BLaER1 treated with 17β-estradiol and CSF1 and Interleukin-3, amounts not matched to agents 10 nM and 100 nM (cell line): ENCODE data around the gene HM13.
"Not testable (repeated sequence)": the region's sequence is repeated elsewhere in the genome, so short reads cannot be mapped to it uniquely, and the experiment has no call there.

Experiments used
- H3K27ac ChIP-seq, 11 experiments: shearing (Covaris generic); formaldehyde crosslinking; 2 replicates each; pipeline ENCODE4 v1.8.1; 2022
- H3K27me3 ChIP-seq, 11 experiments: shearing (Covaris generic); formaldehyde crosslinking; 2 replicates each; pipeline ENCODE4 v1.8.1; 2022
- H3K36me3 ChIP-seq, 11 experiments: shearing (Covaris generic); formaldehyde crosslinking; 2 replicates each; pipeline ENCODE4 v1.8.1; 2022
- H3K4me1 ChIP-seq, 10 experiments: shearing (Covaris generic); formaldehyde crosslinking; 2 replicates each; pipeline ENCODE4 v1.8.1; 2022
- H3K4me2 ChIP-seq, 11 experiments: shearing (Covaris generic); formaldehyde crosslinking; 2 replicates each; pipeline ENCODE4 v1.8.1; 2022
- H3K4me3 ChIP-seq, 10 experiments: shearing (Covaris generic); formaldehyde crosslinking; 2 replicates each; pipeline ENCODE4 v1.8.1; 2022
- H3K9ac ChIP-seq, 11 experiments: shearing (Covaris generic); formaldehyde crosslinking; 2 replicates each; pipeline ENCODE4 v1.8.1; 2022
- H3K9me3 ChIP-seq, 11 experiments: shearing (Covaris generic); formaldehyde crosslinking; replicated peaks in 1 of 11; 2 replicates each; pipeline ENCODE4 v1.8.1; 2022
- H4K20me1 ChIP-seq, 11 experiments: shearing (Covaris generic); formaldehyde crosslinking; 2 replicates each; pipeline ENCODE4 v1.8.1; 2022
- Cebpa-rat ChIP-seq, 11 experiments: shearing (Covaris generic); IDR thresholded peaks; 2 replicates each; pipeline ENCODE4 v1.8.1; 2022

Gene HM13

DNA sequence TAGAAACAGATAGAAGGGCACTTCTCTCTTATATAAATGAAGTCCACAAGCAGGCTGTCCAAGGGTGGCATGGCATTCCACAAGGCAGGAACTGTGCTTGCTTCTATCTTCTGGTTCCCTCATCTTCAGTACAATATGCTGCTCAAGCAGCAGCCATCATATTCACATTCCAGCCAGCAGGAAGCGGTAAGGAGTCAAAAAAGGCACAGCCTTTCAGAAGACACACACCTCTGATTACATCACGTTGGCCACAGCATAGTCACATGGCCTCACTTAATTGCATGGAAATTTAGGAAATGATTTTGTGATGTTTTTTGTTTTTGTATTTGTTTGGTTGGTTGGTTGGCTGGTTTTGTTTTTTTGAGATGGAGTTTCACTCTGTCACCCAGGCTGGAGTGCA, 20.1 kb upstream of the HM13 start:
- H3K9me3 ChIP-seq: no peaks in the 10 kb centered on the region; a peak in 1 of 22 replicates
- no peak for TF ChIP-seq Cebpa-rat (IDR thresholded peaks at IDR 0.05)
- H3K4me1 ChIP-seq: peaks cover 0 to 8% (median 0%) of the 10 kb centered on the region in 10 experiments; a peak in 2 of 20 replicates
- H3K27me3 ChIP-seq: no peaks in the 10 kb centered on the region
- H3K4me3 ChIP-seq: no peak overlapping the region
- no peak overlapping the region for H3K9ac ChIP-seq
- H3K36me3 ChIP-seq: no peaks in the 10 kb centered on the region
- no peak overlapping the region for H3K4me2 ChIP-seq
- H3K27ac ChIP-seq: no peak overlapping the region
- no peaks in the 10 kb centered on the region for H4K20me1 ChIP-seq

- H3K9ac ChIP-seq: no peak overlapping the region
- no peak overlapping the region for H3K4me2 ChIP-seq
- no peaks in the 10 kb centered on the region for H3K27me3 ChIP-seq
- H3K27ac ChIP-seq: no peak overlapping the region
- no peak overlapping the region for H3K4me3 ChIP-seq
- TF ChIP-seq Cebpa-rat (IDR thresholded peaks at IDR 0.05): no peak
- H4K20me1 ChIP-seq: no peaks in the 10 kb centered on the region
- no peaks in the 10 kb centered on the region for H3K36me3 ChIP-seq
- peaks cover 0 to 8% (median 0%) of the 10 kb centered on the region in 10 experiments; a peak in 2 of 20 replicates for H3K4me1 ChIP-seq
- no peaks in the 10 kb centered on the region; a peak in 1 of 22 replicates for H3K9me3 ChIP-seq
These were observed 17.4 kb upstream of the HM13 start for GRCh38 chr20:31496761-31497295.

DNA sequence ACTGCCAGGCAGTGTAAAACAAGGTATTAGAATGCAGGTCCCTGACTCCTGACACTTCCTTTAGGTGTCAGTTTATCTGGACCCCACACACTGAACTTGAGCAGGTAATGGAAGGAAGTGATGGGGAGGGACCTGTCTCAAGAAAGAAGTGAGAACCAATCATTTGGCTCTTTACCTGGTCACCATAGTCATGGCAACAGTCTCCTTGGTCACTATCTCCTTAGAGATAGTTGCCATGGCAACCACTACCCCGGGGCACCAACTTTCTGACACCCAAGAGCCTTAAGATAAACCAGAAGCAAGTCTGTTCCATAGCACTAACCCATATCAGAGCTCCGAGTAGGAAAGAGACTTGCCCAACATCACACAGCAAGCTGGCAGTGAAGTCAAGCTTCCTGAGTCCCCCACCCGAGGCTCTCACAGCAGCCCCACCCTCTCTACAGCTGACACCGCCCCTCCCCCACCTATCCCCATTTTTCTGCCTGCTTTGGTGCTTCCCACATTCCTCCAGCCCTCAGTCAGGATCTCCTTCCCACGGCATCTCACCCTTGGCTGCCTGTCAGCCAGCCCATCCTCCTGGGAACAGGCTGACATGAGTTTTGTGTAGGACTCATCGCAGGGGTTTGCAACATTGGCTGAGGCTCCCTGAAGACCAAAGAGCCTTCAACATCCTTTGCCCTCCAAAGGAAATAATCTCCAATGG, 16.3 kb upstream of the HM13 start:
- Histone ChIP-seq H3K27ac (no peak overlapping the region), H3K4me2 (no peak overlapping the region)

GRCh38 chr20:31500527-31500926, 13.7 kb upstream of the HM13 start:
- no peaks in the 10 kb centered on the region for H3K27me3 ChIP-seq
- H3K9me3 ChIP-seq: no peaks in the 10 kb centered on the region
- no peak for TF ChIP-seq Cebpa-rat (IDR thresholded peaks at IDR 0.05)
- H3K36me3 ChIP-seq: no peaks in the 10 kb centered on the region
- no peak overlapping the region for H3K27ac ChIP-seq
- H4K20me1 ChIP-seq: no peaks in the 10 kb centered on the region
- no peak overlapping the region for H3K4me3 ChIP-seq
- no peak overlapping the region for H3K9ac ChIP-seq
- H3K4me2 ChIP-seq: no peak overlapping the region
- H3K4me1 ChIP-seq: no peaks in the 10 kb centered on the region; a peak in 2 of 20 replicates

More for the DNA sequence above, 16.3 kb upstream of the HM13 start:
- no peaks in the 10 kb centered on the region for H3K27me3 ChIP-seq
- H3K9ac ChIP-seq: no peak overlapping the region
- H3K4me3 ChIP-seq: no peak overlapping the region
- no peaks in the 10 kb centered on the region for H4K20me1 ChIP-seq
- H3K9me3 ChIP-seq: no peaks in the 10 kb centered on the region; a peak in 1 of 22 replicates
- H3K36me3 ChIP-seq: no peaks in the 10 kb centered on the region
- TF ChIP-seq Cebpa-rat (IDR thresholded peaks at IDR 0.05): no peak
- H3K4me1 ChIP-seq: peaks cover 0 to 2% (median 0%) of the 10 kb centered on the region in 10 experiments; a peak in 1 of 20 replicates

DNA sequence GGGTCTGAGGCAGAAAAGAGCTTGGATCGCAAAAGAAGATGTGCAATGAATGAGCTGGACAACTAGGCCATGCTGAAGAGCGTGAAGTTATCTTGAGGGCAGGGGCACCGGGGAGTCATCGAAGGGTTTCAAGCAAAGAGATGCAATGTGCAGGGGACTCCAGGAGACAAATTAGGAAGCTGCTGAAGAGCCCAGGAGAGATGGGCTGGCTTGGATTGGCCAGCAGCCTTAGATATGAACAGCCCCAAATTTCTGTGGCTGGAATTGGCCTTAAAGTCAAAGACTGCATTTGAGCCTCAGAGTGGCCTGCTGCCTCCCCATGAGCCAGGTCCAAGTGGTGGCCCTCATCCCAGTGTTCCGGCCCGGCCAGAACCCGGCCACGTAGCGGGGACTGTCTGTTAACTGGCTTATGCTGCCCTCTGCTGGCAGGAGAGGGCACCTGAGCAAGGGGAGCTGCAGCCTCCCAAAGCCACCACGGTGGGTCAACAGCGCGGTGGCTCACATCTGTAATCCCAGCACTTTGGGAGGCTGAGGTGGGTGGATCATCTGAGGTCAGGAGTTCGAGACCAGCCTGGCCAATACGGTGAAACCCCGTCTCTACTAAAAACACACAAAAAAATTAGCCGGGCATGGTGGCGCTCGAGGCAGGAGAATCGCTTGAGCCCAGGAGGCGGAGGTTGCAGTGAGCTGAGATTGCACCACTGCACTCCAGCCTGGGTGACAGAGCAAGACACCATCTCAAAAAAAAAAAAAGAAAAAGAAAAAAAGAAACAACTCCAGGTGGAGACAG, 11.2 kb upstream of the HM13 start:
- H3K36me3 ChIP-seq, H3K27ac ChIP-seq, H3K27me3 ChIP-seq, H3K9ac ChIP-seq, H3K4me3 ChIP-seq, H3K9me3 ChIP-seq, H4K20me1 ChIP-seq: not testable (repeated sequence)
- peak overlapping the region in 3 of 11 experiments; percentile 15 to 23 (median 21); a peak in 3 of 22 replicates for H3K4me2 ChIP-seq
- peaks cover 0 to 18% (median 13%) of the 10 kb centered on the region in 10 experiments; a peak in 12 of 20 replicates for H3K4me1 ChIP-seq

DNA sequence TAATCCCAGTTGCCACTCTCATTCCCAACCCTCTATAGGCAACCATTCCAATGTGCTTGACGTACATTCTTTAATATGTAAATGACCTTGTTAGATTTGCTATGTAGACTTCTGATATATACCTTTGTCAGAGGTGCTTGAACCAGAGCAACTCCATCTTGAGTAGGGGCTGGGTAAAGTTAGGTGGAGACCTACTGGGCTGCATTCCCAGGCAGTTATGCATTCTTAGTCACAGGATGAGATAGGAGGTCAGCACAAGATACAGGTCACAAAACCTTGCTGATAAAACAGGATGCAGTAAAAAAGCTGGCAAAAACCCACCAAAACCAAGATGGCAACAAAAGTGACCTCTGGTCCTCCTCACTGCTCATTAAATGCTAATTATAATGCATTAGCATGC, 8.3 kb upstream of the HM13 start:
- no peaks in the 10 kb centered on the region for H3K27me3 ChIP-seq
- H3K4me1 ChIP-seq: peaks cover 0 to 18% (median 13%) of the 10 kb centered on the region in 10 experiments; a peak in 12 of 20 replicates
- no peak overlapping the region for H3K4me3 ChIP-seq
- no peaks in the 10 kb centered on the region for H3K36me3 ChIP-seq
- no peaks in the 10 kb centered on the region for H4K20me1 ChIP-seq
- 0 out of 22 replicates have a peak overlapping the region, but pooled peaks of 1 of the 11 experiments have one; percentile 27 for H3K4me2 ChIP-seq
- H3K9me3 ChIP-seq: peaks cover 0 to 13% (median 10%) of the 10 kb centered on the region in 11 experiments; a peak in 15 of 22 replicates
- no peak overlapping the region for H3K27ac ChIP-seq
- no peak for TF ChIP-seq Cebpa-rat (IDR thresholded peaks at IDR 0.05)
- H3K9ac ChIP-seq: no peak overlapping the region

DNA sequence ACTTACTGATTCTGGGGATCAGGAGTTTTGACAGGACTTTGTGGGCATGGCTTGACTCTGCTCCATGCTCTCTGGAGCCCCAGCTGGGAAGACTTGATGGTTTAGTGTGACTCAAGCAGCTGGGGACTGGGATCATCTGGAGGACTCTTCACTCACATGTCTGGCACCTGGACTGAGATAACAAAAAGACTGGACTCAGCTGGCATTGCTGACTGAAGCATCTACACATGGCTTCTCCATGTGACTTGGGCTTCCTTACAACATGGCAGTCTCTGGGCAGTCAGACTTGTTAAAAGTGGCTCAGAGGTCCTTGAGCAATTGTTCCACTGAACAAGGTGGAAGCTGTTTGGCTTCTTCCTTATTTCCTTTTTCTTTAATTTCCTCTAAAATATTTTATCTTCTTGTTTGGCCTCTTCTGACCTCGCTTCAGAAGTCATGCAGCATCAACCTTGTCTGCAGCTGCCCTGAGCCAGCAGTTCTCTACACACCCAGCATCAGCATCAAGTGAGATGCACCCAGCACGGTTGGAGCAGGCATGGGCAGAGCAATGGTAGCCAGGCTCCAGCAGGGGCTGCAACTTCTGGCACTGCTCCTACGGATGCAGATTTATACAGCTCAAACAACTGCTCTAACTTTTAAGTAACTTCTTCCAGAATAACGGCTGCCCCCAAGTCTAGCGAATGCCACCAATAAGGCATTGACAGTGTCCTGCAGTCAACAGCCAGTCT, 5.6 kb upstream of the HM13 start:
- H4K20me1 ChIP-seq: no peaks in the 10 kb centered on the region
- no peak for TF ChIP-seq Cebpa-rat (IDR thresholded peaks at IDR 0.05)
- H3K4me1 ChIP-seq: peaks cover 0 to 18% (median 14%) of the 10 kb centered on the region in 10 experiments; a peak in 12 of 20 replicates
- peaks cover 0 to 13% (median 10%) of the 10 kb centered on the region in 11 experiments; a peak in 15 of 22 replicates for H3K9me3 ChIP-seq
- H3K36me3 ChIP-seq: no peaks in the 10 kb centered on the region
- H3K27ac ChIP-seq: no peak overlapping the region
- no peak overlapping the region for H3K9ac ChIP-seq
- H3K4me3 ChIP-seq: no peak overlapping the region
- no peak overlapping the region for H3K4me2 ChIP-seq
- H3K27me3 ChIP-seq: no peaks in the 10 kb centered on the region

DNA sequence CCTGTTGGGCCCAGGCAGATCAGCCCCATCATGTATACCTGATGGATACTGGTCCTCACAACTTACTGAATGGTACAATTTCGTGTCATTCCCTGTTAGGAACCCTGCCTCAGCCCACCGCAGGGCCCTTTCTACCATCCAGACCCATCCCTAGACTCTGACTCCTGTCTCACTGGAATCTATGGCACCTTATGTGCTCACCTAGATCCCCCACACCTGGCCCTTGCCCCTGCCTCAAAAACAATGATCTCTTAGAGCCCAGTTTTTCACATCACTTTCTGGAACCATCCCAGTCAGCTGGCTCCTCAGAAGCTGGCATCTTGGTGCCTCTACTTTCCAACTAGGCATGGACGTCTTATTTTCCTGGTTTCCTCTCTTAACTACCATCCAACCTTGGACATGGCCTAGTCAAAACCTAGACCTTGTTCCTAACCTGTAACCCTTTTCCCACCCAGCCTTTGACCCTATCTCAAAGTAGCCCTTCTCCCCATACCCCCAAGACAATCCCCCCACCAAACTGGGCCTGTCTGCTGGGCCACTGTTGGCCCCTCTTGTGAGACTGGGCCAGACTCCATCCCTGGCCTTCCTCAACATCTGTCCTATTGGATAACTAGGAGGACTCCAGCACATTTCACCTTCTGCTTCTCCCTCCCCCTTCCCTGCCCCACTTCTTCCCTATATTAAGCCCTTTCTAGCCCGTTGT, 981 bp downstream of the HM13 start:
- Histone ChIP-seq H3K4me3 (peak overlapping the region; percentile 83 to 98 (median 95)), H3K9ac (peak overlapping the region; percentile 86 to 94 (median 90)), H4K20me1 (peaks cover 18 to 58% (median 52%) of the 10 kb centered on the region in 11 experiments; a peak in 20 of 22 replicates), H3K9me3 (no peaks in the 10 kb centered on the region), H3K36me3 (peaks cover 12 to 46% (median 38%) of the 10 kb centered on the region in 11 experiments; a peak in 21 of 22 replicates), H3K4me1 (peaks cover 27 to 51% (median 40%) of the 10 kb centered on the region in 10 experiments), H3K27me3 (no peaks in the 10 kb centered on the region), H3K27ac (peak overlapping the region; percentile 71 to 91 (median 86); a peak in 21 of 22 replicates), H3K4me2 (peak overlapping the region; percentile 91 to 100 (median 96))
- no peak for TF ChIP-seq Cebpa-rat (IDR thresholded peaks at IDR 0.05)
